HUES48 (cell line): ENCODE measurements around the gene SLC6A18.
"Not testable (repeated sequence)": the region's sequence is repeated elsewhere in the genome, so short reads cannot be mapped to it uniquely, and the experiment has no call there.

Experiments
- H3K27ac ChIP-seq: one replicate; pipeline ENCODE4 v1.7.0; 2013; ENCODE audit warnings: low read depth, low read length, inconsistent platforms
- H3K27me3 ChIP-seq: 2 replicates; pipeline ENCODE4 v1.6.1; 2013; ENCODE audit warnings: mild to moderate bottlenecking, low read length; ENCODE audit not compliant: control insufficient read depth, insufficient read depth
- H3K36me3 ChIP-seq: 2 replicates; pipeline ENCODE4 v1.6.1; 2013; ENCODE audit warnings: low read length; ENCODE audit not compliant: control insufficient read depth, insufficient read depth
- H3K4me1 ChIP-seq: 2 replicates; pipeline ENCODE4 v1.6.1; 2013; ENCODE audit warnings: mild to moderate bottlenecking, low read length; ENCODE audit not compliant: control insufficient read depth, insufficient read depth
- H3K4me3 ChIP-seq: 2 replicates; pipeline ENCODE4 v1.5.1; 2013; ENCODE audit warnings: mild to moderate bottlenecking, low read depth, low read length
- H3K9ac ChIP-seq: 2 replicates; pipeline ENCODE4 v1.6.1; 2013; ENCODE audit warnings: mild to moderate bottlenecking, low read depth, low read length, moderate library complexity
- H3K9me3 ChIP-seq: 2 replicates; pipeline ENCODE4 v1.6.1; 2013; ENCODE audit warnings: low read length; ENCODE audit not compliant: control insufficient read depth, insufficient read depth

SLC6A18 gene

GRCh38 chr5:1272201-1272600 lies 47.0 kb downstream of the SLC6A18 start:
- no peak overlapping the region for H3K4me3 ChIP-seq
- no peak overlapping the region for H3K27ac ChIP-seq
- H3K9ac ChIP-seq = no peak overlapping the region
- no peaks in the 10 kb centered on the region for H3K4me1 ChIP-seq
- H3K9me3 ChIP-seq = no peaks in the 10 kb centered on the region
- H3K27me3 ChIP-seq = no peaks in the 10 kb centered on the region
- peaks cover 40% of the 10 kb centered on the region for H3K36me3 ChIP-seq

- Histone ChIP-seq H3K36me3 (peaks cover 42% of the 10 kb centered on the region), H3K27me3 (no peaks in the 10 kb centered on the region), H3K4me1 (no peaks in the 10 kb centered on the region), H3K27ac (no peak overlapping the region), H3K9ac (no peak overlapping the region), H3K4me3 (no peak overlapping the region), H3K9me3 (no peaks in the 10 kb centered on the region)
Measured at GRCh38 chr5:1273745-1274144, 48.6 kb downstream of the SLC6A18 start.

GRCh38 chr5:1274471-1274870 lies 49.3 kb downstream of the SLC6A18 start:
- Histone ChIP-seq H3K9me3 (no peaks in the 10 kb centered on the region), H3K4me1 (no peaks in the 10 kb centered on the region), H3K27me3 (no peaks in the 10 kb centered on the region), H3K27ac (no peak overlapping the region), H3K4me3 (no peak overlapping the region), H3K9ac (no peak overlapping the region), H3K36me3 (peaks cover 48% of the 10 kb centered on the region)

GRCh38 chr5:1275397-1276391 lies 50.5 kb downstream of the SLC6A18 start:
- H3K9me3 ChIP-seq, H3K27ac ChIP-seq, H3K4me1 ChIP-seq, H3K27me3 ChIP-seq, H3K9ac ChIP-seq, H3K4me3 ChIP-seq: not testable (repeated sequence)
- peaks cover 47% of the 10 kb centered on the region for H3K36me3 ChIP-seq

GRCh38 chr5:1276930-1277329 lies 51.7 kb downstream of the SLC6A18 start:
- no peaks in the 10 kb centered on the region for H3K9me3 ChIP-seq
- H3K27ac ChIP-seq = no peak overlapping the region
- peaks cover 37% of the 10 kb centered on the region for H3K36me3 ChIP-seq
- no peaks in the 10 kb centered on the region for H3K4me1 ChIP-seq
- no peak overlapping the region for H3K4me3 ChIP-seq
- no peak overlapping the region for H3K9ac ChIP-seq
- no peaks in the 10 kb centered on the region for H3K27me3 ChIP-seq

- H3K4me3 ChIP-seq = no peak overlapping the region
- H3K4me1 ChIP-seq = no peaks in the 10 kb centered on the region
- H3K36me3 ChIP-seq = peaks cover 34% of the 10 kb centered on the region
- no peak overlapping the region for H3K9ac ChIP-seq
- no peak overlapping the region for H3K27ac ChIP-seq
- H3K9me3 ChIP-seq = no peaks in the 10 kb centered on the region
- H3K27me3 ChIP-seq = no peaks in the 10 kb centered on the region
Measured at GRCh38 chr5:1277331-1277730, 52.1 kb downstream of the SLC6A18 start.

GRCh38 chr5:1277781-1278180 lies 52.6 kb downstream of the SLC6A18 start:
- Histone ChIP-seq H3K9me3 (no peaks in the 10 kb centered on the region), H3K4me3 (no peak overlapping the region), H3K4me1 (no peaks in the 10 kb centered on the region), H3K9ac (no peak overlapping the region), H3K27me3 (no peaks in the 10 kb centered on the region), H3K36me3 (peaks cover 34% of the 10 kb centered on the region), H3K27ac (no peak overlapping the region)

- Histone ChIP-seq H3K27me3 (no peaks in the 10 kb centered on the region), H3K9ac (no peak overlapping the region), H3K36me3 (peaks cover 34% of the 10 kb centered on the region)
Measured at GRCh38 chr5:1278216-1278615, 53.0 kb downstream of the SLC6A18 start.

GRCh38 chr5:1278656-1279442 lies 53.7 kb downstream of the SLC6A18 start:
- no peaks in the 10 kb centered on the region for H3K27me3 ChIP-seq
- H3K4me1 ChIP-seq = no peaks in the 10 kb centered on the region
- no peak overlapping the region for H3K27ac ChIP-seq
- H3K4me3 ChIP-seq = no peak overlapping the region
- H3K36me3 ChIP-seq = peaks cover 32% of the 10 kb centered on the region
- no peaks in the 10 kb centered on the region for H3K9me3 ChIP-seq
- no peak overlapping the region for H3K9ac ChIP-seq

More at GRCh38 chr5:1278216-1278615, 53.0 kb downstream of the SLC6A18 start:
- H3K4me3 ChIP-seq = no peak overlapping the region
- H3K4me1 ChIP-seq = no peaks in the 10 kb centered on the region
- H3K9me3 ChIP-seq = no peaks in the 10 kb centered on the region
- no peak overlapping the region for H3K27ac ChIP-seq

GRCh38 chr5:1279443-1280151 lies 54.4 kb downstream of the SLC6A18 start:
- Histone ChIP-seq H3K27me3 (no peaks in the 10 kb centered on the region), H3K27ac (no peak overlapping the region), H3K4me1 (no peaks in the 10 kb centered on the region), H3K4me3 (no peak overlapping the region), H3K9me3 (no peaks in the 10 kb centered on the region), H3K36me3 (peaks cover 28% of the 10 kb centered on the region), H3K9ac (no peak overlapping the region)
